GM13976 (cell line): ENCODE measurements around the gene KAT14.
"Not testable (repeated sequence)": the region's sequence is repeated elsewhere in the genome, so short reads cannot be mapped to it uniquely, and the experiment has no call there.

Experiments
- DNase-seq: peaks from one replicate; pipeline ENCODE4 v3.0.0; 2012; ENCODE audit warnings: low spot score
- CTCF ChIP-seq: IDR thresholded peaks from 2 replicates; pipeline ENCODE4 v1.5.1; 2012; ENCODE audit warnings: borderline replicate concordance, mild to moderate bottlenecking; ENCODE audit not compliant: insufficient read depth; ENCODE audit errors: extremely low read depth, missing control alignments, control extremely low read depth
- in situ Hi-C: fragments of 300-500 bp; cut with MboI; formaldehyde crosslinking; loops from one replicate; pipeline ENCODE4 v1.12.0; 2022; ENCODE audit warnings: low sequenced_read_pairs, mixed read lengths, inconsistent platforms; ENCODE audit not compliant: unreplicated experiment

Gene KAT14

GRCh38 chr20:18191306-18191705 is 53.6 kb downstream of the KAT14 start:
- no peak for DNase-seq
- TF ChIP-seq CTCF, result no peak
- in situ Hi-C loops, result no loop called here

GRCh38 chr20:18194461-18194860 is 56.8 kb downstream of the KAT14 start:
- in situ Hi-C loops, DNase-seq: not testable (repeated sequence)

GRCh38 chr20:18195931-18196330 is 58.3 kb downstream of the KAT14 start:
- TF ChIP-seq CTCF, result no peak
- in situ Hi-C loops, result no loop called here
- DNase-seq, result no peak

GRCh38 chr20:18197382-18198070 is 59.9 kb downstream of the KAT14 start:
- in situ Hi-C loops, result no loop called here
- TF ChIP-seq CTCF, result no peak
- DNase-seq, result no peak

- in situ Hi-C loops, result loop anchor here (25.0 kb wide), 1 partner anchor 91 kb away; no protein-coding TSS in a partner anchor
- DNase-seq, result no peak
- TF ChIP-seq CTCF, result no peak
Measured at GRCh38 chr20:18202966-18203365, 65.3 kb downstream of the KAT14 start.

GRCh38 chr20:18203700-18204099 is 66.0 kb downstream of the KAT14 start:
- in situ Hi-C loops, result loop anchor here (25.0 kb wide), 1 partner anchor 91 kb away; no protein-coding TSS in a partner anchor
- DNase-seq, result not testable (repeated sequence)

GRCh38 chr20:18213002-18213401 is 75.3 kb downstream of the KAT14 start:
- in situ Hi-C loops, result loop anchor here (25.0 kb wide), 1 partner anchor 101 kb away; no protein-coding TSS in a partner anchor
- TF ChIP-seq CTCF, result no peak
- no peak for DNase-seq
